Astrocyte of the spinal cord (primary cell): Measurements from ENCODE around the gene ANGEL1.

ENCODE experiments used
- DNase-seq: peaks from one replicate; pipeline ENCODE4 v3.0.0; 2011; ENCODE audit warnings: low read depth, low spot score
- H3K4me3 ChIP-seq: 2 replicates; pipeline ENCODE4 v1.5.1; 2011; ENCODE audit warnings: low read depth, mild to moderate bottlenecking, low read length, moderate library complexity
- in situ Hi-C: cut with HindIII; loops from 2 replicates; pipeline ENCODE4 v1.10.0; 2017; ENCODE audit warnings: low sequenced_read_pairs
- TF ChIP-seq, protein P1 (sequence below): IDR thresholded peaks from 2 replicates; pipeline ENCODE4 v1.5.1; 2012; ENCODE audit warnings: low read depth, mild to moderate bottlenecking, low read length, inconsistent platforms

The ANGEL1 gene, protein sequence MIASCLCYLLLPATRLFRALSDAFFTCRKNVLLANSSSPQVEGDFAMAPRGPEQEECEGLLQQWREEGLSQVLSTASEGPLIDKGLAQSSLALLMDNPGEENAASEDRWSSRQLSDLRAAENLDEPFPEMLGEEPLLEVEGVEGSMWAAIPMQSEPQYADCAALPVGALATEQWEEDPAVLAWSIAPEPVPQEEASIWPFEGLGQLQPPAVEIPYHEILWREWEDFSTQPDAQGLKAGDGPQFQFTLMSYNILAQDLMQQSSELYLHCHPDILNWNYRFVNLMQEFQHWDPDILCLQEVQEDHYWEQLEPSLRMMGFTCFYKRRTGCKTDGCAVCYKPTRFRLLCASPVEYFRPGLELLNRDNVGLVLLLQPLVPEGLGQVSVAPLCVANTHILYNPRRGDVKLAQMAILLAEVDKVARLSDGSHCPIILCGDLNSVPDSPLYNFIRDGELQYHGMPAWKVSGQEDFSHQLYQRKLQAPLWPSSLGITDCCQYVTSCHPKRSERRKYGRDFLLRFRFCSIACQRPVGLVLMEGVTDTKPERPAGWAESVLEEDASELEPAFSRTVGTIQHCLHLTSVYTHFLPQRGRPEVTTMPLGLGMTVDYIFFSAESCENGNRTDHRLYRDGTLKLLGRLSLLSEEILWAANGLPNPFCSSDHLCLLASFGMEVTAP

DNA sequence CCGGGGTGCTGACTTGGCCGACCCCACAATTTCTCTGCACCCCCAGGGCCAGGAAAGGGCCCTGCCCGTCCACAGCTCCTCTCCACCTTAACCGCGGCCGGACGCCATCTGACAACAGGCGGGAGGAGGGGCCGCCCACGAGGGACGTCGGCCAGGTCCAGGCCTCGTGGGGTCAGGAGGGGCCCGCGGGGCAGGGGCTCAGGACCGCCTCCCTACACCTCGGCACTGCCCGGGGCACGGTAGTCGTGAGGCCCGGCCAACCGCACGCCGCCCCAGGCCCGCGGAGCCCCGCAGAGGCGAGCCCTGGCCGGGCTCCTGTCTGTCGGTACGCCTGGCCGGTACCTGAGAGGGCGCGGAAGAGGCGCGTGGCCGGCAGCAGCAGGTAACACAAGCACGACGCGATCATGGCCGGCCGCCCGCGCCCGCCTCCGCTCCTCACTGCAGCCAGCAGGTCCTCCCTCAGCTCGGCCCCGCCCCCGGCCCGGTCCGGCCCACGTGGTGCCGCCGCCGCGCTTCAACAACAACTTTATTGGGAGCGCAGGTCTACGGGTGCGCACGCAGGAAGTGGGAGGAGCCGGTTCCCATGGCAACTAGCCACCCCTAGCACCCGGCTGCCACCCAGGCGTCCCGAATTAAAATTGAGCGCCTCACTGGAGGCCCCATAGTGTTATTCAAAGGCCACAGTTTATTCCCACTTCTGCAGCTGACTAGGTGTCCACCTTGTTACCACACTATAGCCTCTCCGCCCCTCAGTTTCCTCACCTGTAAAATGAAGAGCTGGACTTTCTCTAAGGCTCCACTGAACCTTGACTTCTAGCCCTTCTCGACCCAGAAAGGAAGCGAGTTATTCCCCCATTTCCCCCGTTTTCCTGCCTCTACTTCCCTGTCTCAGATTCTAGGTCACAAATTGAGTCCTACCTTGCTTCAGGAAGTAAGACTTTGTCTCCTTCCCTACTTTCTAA is at the start of gene ANGEL1:
Gene ANGEL1 (minus strand): TSS at position 461 of the 962 bp plus-strand sequence. CDS start 55 bp downstream, at position 406.
- in situ Hi-C loops, result no loop called here
- H3K4me3 ChIP-seq, result peak within 1 kb of the TSS; percentile 75
- DNase-seq, result peak; percentile 94
- TF ChIP-seq, protein P1, sequence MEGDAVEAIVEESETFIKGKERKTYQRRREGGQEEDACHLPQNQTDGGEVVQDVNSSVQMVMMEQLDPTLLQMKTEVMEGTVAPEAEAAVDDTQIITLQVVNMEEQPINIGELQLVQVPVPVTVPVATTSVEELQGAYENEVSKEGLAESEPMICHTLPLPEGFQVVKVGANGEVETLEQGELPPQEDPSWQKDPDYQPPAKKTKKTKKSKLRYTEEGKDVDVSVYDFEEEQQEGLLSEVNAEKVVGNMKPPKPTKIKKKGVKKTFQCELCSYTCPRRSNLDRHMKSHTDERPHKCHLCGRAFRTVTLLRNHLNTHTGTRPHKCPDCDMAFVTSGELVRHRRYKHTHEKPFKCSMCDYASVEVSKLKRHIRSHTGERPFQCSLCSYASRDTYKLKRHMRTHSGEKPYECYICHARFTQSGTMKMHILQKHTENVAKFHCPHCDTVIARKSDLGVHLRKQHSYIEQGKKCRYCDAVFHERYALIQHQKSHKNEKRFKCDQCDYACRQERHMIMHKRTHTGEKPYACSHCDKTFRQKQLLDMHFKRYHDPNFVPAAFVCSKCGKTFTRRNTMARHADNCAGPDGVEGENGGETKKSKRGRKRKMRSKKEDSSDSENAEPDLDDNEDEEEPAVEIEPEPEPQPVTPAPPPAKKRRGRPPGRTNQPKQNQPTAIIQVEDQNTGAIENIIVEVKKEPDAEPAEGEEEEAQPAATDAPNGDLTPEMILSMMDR, result no peak

DNA sequence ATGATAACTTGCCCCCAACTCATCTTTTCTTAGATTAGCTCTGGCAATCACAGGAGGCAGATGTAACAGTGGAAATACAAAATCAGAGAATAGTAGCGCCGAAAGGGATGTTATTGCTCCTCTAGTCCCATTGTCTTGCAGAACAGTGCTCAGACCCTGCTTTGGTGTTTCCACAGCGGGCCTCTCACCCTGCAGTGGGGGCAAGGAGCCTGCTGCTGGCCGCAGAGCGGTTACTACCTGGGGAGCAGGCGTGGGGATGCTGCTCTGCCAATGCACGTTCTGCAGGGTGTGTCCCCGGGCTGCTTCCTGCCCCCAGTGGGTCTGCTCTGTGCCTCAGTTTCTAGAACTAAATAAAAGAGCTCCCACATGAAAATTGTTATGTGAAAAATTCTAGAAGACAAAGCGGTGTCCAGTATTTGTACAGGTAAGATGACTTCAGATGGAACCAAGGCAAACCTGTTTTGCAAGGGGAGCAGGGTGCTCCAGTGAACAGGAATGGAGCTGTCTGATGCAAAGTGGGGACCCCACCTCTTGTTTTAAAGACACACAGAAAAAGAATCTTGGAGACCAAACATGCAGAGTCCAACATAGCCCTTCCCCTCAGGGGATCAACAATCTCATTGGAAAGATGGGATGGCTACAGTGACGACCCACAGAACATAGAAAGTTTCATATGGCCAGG is 49.0 kb upstream of the ANGEL1 start:
- no peak overlapping the region for H3K4me3 ChIP-seq
- in situ Hi-C loops, result no loop called here
- no peak for DNase-seq
- TF ChIP-seq, protein P1, result no peak

DNA sequence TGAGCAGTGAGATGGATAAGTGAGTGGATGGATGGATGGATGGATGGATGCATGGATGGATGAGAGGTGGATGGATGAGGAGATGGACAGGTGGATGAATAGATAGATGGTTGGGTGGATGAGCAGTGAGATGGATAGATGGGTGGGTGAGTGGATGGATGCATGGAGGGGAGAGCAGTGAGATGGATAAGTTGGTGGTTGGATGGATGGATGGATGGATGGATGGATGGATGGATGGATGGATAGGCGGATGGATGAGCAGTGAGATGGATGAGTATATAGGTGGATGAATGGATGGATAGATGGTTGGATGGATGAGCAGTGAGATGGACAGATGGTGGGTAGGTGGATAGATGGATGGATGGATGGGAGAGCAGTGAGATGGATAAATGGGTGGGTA is 44.1 kb upstream of the ANGEL1 start:
- in situ Hi-C loops, result no loop called here

DNA sequence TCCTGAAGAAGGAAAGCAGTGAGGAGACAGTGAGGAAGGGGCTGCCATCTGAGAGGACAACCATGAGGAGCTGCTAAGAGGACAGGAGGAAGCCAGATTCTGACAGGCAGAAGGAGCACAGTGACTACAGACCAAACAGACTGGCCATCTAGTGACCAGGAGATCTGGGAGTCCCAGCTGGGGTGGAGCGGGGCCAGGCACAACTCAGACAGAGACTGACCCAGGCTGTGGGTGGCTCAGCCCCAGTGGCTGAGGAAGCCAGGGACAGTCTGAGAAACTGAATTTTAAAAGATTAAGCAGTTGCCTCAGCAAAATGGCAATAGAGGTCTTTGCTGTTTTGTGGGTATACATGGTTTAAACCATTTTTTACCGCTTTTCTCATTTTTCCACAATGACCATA is 42.4 kb upstream of the ANGEL1 start:
- in situ Hi-C loops, result no loop called here
- no peak for DNase-seq
- H3K4me3 ChIP-seq, result no peak overlapping the region
- TF ChIP-seq, protein P1, result no peak

More for the DNA sequence above, 44.1 kb upstream of the ANGEL1 start:
- TF ChIP-seq, protein P1, result no peak
- H3K4me3 ChIP-seq, result no peak overlapping the region
- DNase-seq, result no peak

DNA sequence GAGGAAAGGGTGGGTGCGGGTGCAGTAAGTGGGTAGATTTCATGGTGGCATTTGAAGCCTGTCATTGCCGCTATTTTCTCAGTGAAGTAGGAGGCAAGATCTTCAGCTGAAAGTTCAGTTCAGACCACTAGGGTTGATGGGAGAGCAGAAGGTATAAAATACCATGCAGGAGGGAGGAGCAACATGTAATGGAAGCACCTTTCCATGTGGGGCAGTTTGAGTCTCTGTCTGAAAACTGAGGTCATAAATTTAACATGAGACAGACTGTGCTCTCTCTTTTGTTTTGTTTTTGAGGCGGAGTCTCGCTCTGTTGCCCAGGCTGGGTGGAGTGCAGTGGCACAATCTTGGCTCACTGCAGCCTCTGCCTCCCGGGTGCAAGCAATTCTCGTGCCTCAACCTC is 36.2 kb upstream of the ANGEL1 start:
- H3K4me3 ChIP-seq, result no peak overlapping the region
- TF ChIP-seq, protein P1, result no peak
- in situ Hi-C loops, result no loop called here
- DNase-seq, result no peak
